HCT116 (cell line): ENCODE measurements around the gene MEN1. TPM values are rescaled to one million over a fixed set of nuclear protein-coding genes. Genes with fewer than 3 reads are reported as not detected.

Source experiments
- ATAC-seq: fragments of 200-7000 bp; cut with Tn5 transposase; 2 replicates; pipeline ENCODE4 v1.9.1; 2020; ENCODE audit warnings: mild to moderate bottlenecking, moderate library complexity
- BruUV-seq: library from RNA; stranded (reverse); fragments of 400-500 nt; replicated peaks from 2 replicates; lab custom pipeline; 2021; lab: Mats Ljungman, UMichigan
- CTCF ChIA-PET: fragments of 300-600 bp; sonication (Branson Sonifier 250); formaldehyde crosslinking; loops from one replicate; lab custom pipeline; 2021; ENCODE audit warnings: antibody characterized with exemption; lab: Charles Lee
- POLR2A ChIA-PET: fragments of 300-600, 350-600 bp; sonication (Branson Sonifier 250); formaldehyde crosslinking; loops from one replicate; lab custom pipeline; 2021; ENCODE audit warnings: antibody characterized with exemption; lab: Charles Lee
- RAD21 ChIA-PET, 2 experiments: fragments of 300-600 bp; sonication (Branson Sonifier 250); formaldehyde crosslinking; loops; one replicate each; lab custom pipeline; 2023; ENCODE audit warnings: low total read pairs in 2 of 2; ENCODE audit not compliant: uncharacterized antibody in 2 of 2, unreplicated experiment in 2 of 2, low non-redundant PET in 1 of 2; lab: Charles Lee
- DNase-seq: peaks from one replicate; pipeline ENCODE4 v3.0.0-alpha.2; 2010; ENCODE audit warnings: low read depth, low spot score
- H2AFZ ChIP-seq: fragments of 200-600 bp; shearing (Covaris generic), sonication (generic); 2 replicates; pipeline ENCODE4 v1.6.1; 2017; ENCODE audit warnings: low read depth, mixed run types, mixed read lengths, antibody characterized with exemption, low read length; ENCODE audit not compliant: poor library complexity, severe bottlenecking
- H3K27ac ChIP-seq: 2 replicates; pipeline ENCODE4 v1.5.1; 2012; ENCODE audit warnings: low read depth, low read length
- H3K27me3 ChIP-seq: fragments of 200-600 bp; sonication (generic); 2 replicates; pipeline ENCODE4 v1.6.1; 2016; ENCODE audit warnings: mixed run types, low read length, mixed read lengths; ENCODE audit not compliant: insufficient read depth
- H3K36me3 ChIP-seq, 2 experiments: fragments of 200-500 bp in 1 of 2; fragments of 200-600 bp in 1 of 2; sonication (Bioruptor generic) in 1 of 2; sonication (generic) in 1 of 2; 2 replicates each; pipeline versions ENCODE4 v1.5.1 to v1.6.1; 2014 to 2016; ENCODE audit warnings: low read length in 2 of 2, inconsistent platforms in 1 of 2, mixed read lengths in 1 of 2, mixed run types in 1 of 2; ENCODE audit not compliant: insufficient read depth in 2 of 2, control insufficient read depth in 1 of 2
- H3K4me1 ChIP-seq, 2 experiments: fragments of 200-600 bp in 1 of 2; sonication (generic) in 1 of 2; 2 replicates each; pipeline versions ENCODE4 v1.5.1 to v1.6.1; 2012 to 2017; ENCODE audit warnings: low read length in 2 of 2, inconsistent platforms in 1 of 2, mild to moderate bottlenecking in 1 of 2, mixed read lengths in 1 of 2, mixed run types in 1 of 2, moderate library complexity in 1 of 2; ENCODE audit not compliant: insufficient read depth in 2 of 2, control insufficient read depth in 1 of 2
- H3K4me2 ChIP-seq: fragments of 200-600 bp; sonication (generic); 2 replicates; pipeline ENCODE4 v1.6.1; 2017; ENCODE audit warnings: mixed run types, low read length, mixed read lengths
- H3K4me3 ChIP-seq, 2 experiments: fragments of 200-600 bp in 1 of 2; sonication (generic) in 1 of 2; replicated peaks in 1 of 2; 2 replicates each; pipeline ENCODE4 v1.5.1; 2011 to 2016; ENCODE audit warnings: low read length in 2 of 2, control low read depth in 1 of 2, low read depth in 1 of 2, mild to moderate bottlenecking in 1 of 2, mixed read lengths in 1 of 2, mixed run types in 1 of 2
- H3K79me2 ChIP-seq: fragments of 200-600 bp; sonication (generic); 2 replicates; pipeline ENCODE4 v1.6.1; 2017; ENCODE audit warnings: mild to moderate bottlenecking, mixed run types, low read length, moderate library complexity, mixed read lengths; ENCODE audit not compliant: insufficient read depth
- H3K9ac ChIP-seq: fragments of 200-600 bp; sonication (generic); 2 replicates; pipeline ENCODE4 v1.6.1; 2016; ENCODE audit warnings: low read length, mixed read lengths
- H3K9me2 ChIP-seq: fragments of 200-600 bp; sonication (generic), shearing (Covaris generic); 2 replicates; pipeline ENCODE4 v1.6.1; 2017; ENCODE audit warnings: mixed run types, mild to moderate bottlenecking, moderate library complexity; ENCODE audit not compliant: insufficient read depth
- H3K9me3 ChIP-seq, 2 experiments: fragments of 200-500 bp in 1 of 2; fragments of 200-600 bp in 1 of 2; sonication (Bioruptor generic) in 1 of 2; sonication (generic) in 1 of 2; 2 replicates each; pipeline ENCODE4 v1.6.1; 2014 to 2017; ENCODE audit warnings: low read length in 2 of 2, mixed read lengths in 2 of 2, inconsistent platforms in 1 of 2, low read depth in 1 of 2, mild to moderate bottlenecking in 1 of 2, mixed run types in 1 of 2, moderate library complexity in 1 of 2; ENCODE audit not compliant: control insufficient read depth in 1 of 2, insufficient read depth in 1 of 2
- H4K20me1 ChIP-seq: fragments of 200-600 bp; sonication (generic), shearing (Covaris generic); 2 replicates; pipeline ENCODE4 v1.6.1; 2017; ENCODE audit warnings: mixed run types, mild to moderate bottlenecking, moderate library complexity; ENCODE audit not compliant: insufficient read depth
- ATF3 ChIP-seq: IDR thresholded peaks from 2 replicates; pipeline ENCODE4 v1.6.1; 2012
- CBX3 ChIP-seq: IDR thresholded peaks from 2 replicates; pipeline ENCODE4 v1.6.1; 2012; ENCODE audit warnings: low read depth
- ELF1 ChIP-seq: IDR thresholded peaks from 2 replicates; pipeline ENCODE4 v1.6.1; 2012; ENCODE audit warnings: low read depth, borderline replicate concordance
- FOSL1 ChIP-seq: IDR thresholded peaks from 2 replicates; pipeline ENCODE4 v1.6.1; 2012; ENCODE audit warnings: low read depth
- SIN3A ChIP-seq: IDR thresholded peaks from 2 replicates; pipeline ENCODE4 v1.6.1; 2012; ENCODE audit warnings: low read depth
- YY1 ChIP-seq: IDR thresholded peaks from 2 replicates; pipeline ENCODE4 v1.6.1; 2011; ENCODE audit warnings: low read length, low read depth, moderate library complexity, mild to moderate bottlenecking; ENCODE audit not compliant: insufficient replicate concordance; ENCODE audit errors: extremely low read depth
- ZFX ChIP-seq: fragments of 450-650 bp; IDR thresholded peaks from 2 replicates; pipeline ENCODE4 v1.6.1; 2017
- intact Hi-C: fragments of 100-400 bp; cut with micrococcal nuclease; formaldehyde crosslinking; loops from 2 replicates; pipeline ENCODE4 v1.10.0; 2022
- total RNA-seq: library from RNA; stranded (reverse); gene quantifications from one replicate; pipeline ENCODE4 v1.2.1, GENCODE V29; 2021; ENCODE audit not compliant: unreplicated experiment

MEN1 gene
- total RNA-seq, 1 experiment from 2014 or later: 62.1 TPM

GRCh38 chr11:64826578-64827450 is 16.5 kb upstream of the MEN1 start:
- ChIA-PET POLR2A (no interaction called here), CTCF (no interaction called here), RAD21 (no interaction called here)
- peak; percentile 70 for ATAC-seq
- H3K4me3 ChIP-seq: no peak overlapping the region
- H3K4me2 ChIP-seq: no peak overlapping the region
- no peaks in the 10 kb centered on the region for H4K20me1 ChIP-seq
- no peaks in the 10 kb centered on the region for H3K9me2 ChIP-seq
- no TSS peak for BruUV-seq
- no peaks in the 10 kb centered on the region for H3K9me3 ChIP-seq
- no peak for DNase-seq
- no peak overlapping the region for H3K27ac ChIP-seq
- no peaks in the 10 kb centered on the region for H3K27me3 ChIP-seq
- TF ChIP-seq YY1: no peak
- TF ChIP-seq ZFX: no peak
- TF ChIP-seq SIN3A: no peak
- TF ChIP-seq CBX3: no peak
- no peak for TF ChIP-seq FOSL1
- 0 out of 4 replicates have a peak, but pooled peaks cover 0 to 4% of the 10 kb centered on the region in 2 experiments for H3K4me1 ChIP-seq
- intact Hi-C loops: no loop called here
- no peak overlapping the region for H2AFZ ChIP-seq
- H3K9ac ChIP-seq: no peak overlapping the region
- H3K79me2 ChIP-seq: no peaks in the 10 kb centered on the region
- H3K36me3 ChIP-seq: peaks cover 7 to 13% of the 10 kb centered on the region in 2 experiments; a peak in 2 of 4 replicates

GRCh38 chr11:64826062-64826461 is 15.7 kb upstream of the MEN1 start:
- Histone ChIP-seq H3K9me3 (no peaks in the 10 kb centered on the region), H3K27ac (no peak overlapping the region), H3K4me1 (0 out of 4 replicates have a peak, but pooled peaks cover 0 to 4% of the 10 kb centered on the region in 2 experiments), H3K27me3 (no peaks in the 10 kb centered on the region), H3K9ac (no peak overlapping the region), H3K4me2 (no peak overlapping the region), H3K79me2 (no peaks in the 10 kb centered on the region), H3K4me3 (no peak overlapping the region), H4K20me1 (no peaks in the 10 kb centered on the region), H3K9me2 (no peaks in the 10 kb centered on the region), H2AFZ (no peak overlapping the region), H3K36me3 (peaks cover 3 to 13% of the 10 kb centered on the region in 2 experiments; a peak in 2 of 4 replicates)
- ChIA-PET POLR2A (no interaction called here), RAD21 (no interaction called here), CTCF (no interaction called here)
- intact Hi-C loops: no loop called here
- no TSS peak for BruUV-seq
- TF ChIP-seq ATF3: no peak
- TF ChIP-seq YY1: no peak
- no peak for TF ChIP-seq ELF1
- DNase-seq: no peak
- ATAC-seq: no peak
